GM10266 (cell line): ENCODE results near the gene SCLY.

Experiments used
- DNase-seq: peaks from one replicate; pipeline ENCODE4 v3.0.0; 2012; ENCODE audit errors: extremely low spot score
- CTCF ChIP-seq: IDR thresholded peaks from 2 replicates; pipeline ENCODE4 v1.5.1; 2012; ENCODE audit warnings: mild to moderate bottlenecking, low read depth; ENCODE audit not compliant: control insufficient read depth, insufficient read depth; ENCODE audit errors: missing control alignments

Gene SCLY

GRCh38 chr2:238022594-238023157 is 38.1 kb upstream of the SCLY start:
- no peak for TF ChIP-seq CTCF
- no peak for DNase-seq

DNA sequence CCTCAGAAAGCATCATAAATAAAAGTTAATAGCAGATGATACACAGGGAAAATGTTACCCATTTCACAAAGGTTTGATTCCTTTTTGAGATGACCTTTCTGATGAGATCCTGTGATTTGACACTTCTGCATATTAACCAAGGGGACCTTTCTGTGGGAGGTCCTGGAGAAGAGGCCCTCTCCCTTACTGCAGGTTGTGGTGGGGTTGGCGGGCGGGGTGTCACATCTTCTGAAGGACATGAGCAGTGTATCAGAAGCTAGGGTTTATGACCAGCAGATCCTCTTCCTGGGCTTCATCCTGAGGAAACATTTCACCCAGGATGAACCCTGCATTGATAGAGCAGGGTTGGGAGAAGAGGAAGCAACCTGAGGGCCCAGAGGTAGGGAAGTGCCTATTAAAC is 37.2 kb upstream of the SCLY start:
- DNase-seq, result no peak
- TF ChIP-seq CTCF, result no peak

DNA sequence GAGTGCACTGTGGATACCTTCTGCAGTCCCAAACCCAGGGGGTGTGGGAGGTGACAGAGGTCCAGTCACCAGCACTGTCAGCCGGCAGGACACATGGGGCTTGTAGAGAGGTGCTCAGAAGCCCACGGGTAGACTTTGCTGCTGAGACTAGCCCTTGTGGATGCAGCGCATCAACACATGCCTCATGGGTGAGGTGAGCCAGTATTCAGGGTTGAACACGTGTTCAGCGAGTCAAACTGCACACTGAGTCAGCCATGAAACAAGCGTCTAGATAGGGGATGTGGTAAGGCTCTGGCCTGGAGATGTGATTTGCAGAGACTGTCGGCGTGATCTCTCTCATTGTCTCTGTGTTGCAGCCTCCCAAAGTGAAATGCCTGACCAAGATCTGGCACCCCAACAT is 35.8 kb upstream of the SCLY start:
- no peak for DNase-seq
- no peak for TF ChIP-seq CTCF

DNA sequence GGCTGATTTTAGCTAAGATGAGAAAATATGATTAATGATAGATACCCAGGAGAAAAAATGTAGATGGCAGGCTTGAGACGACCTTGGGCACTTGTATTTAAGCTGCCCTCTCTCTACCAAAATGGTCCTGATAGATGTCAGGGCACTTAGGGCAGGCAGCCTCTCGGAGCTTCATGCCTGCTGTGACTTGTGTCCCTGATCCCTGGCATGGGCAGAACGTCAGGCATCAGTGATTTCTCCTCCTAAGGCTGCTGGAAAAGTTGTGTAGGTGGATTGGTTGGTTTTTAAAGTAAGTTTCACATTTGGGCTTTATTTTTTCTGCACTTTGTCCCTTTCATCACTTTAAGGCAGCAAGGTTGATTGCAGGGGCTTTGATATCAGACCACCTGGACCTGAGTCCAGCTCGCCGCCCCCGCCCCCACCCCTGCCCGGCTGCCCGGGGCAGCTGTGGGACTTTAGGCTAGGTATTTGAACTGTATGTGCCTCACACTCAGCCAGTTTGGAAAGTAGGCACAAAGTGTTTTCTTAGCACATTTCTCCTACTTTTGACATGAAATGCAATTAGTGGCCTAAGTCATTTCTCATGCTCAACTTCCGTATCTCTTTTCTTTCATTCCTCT is 35.0 kb upstream of the SCLY start:
- no peak for TF ChIP-seq CTCF
- no peak for DNase-seq

GRCh38 chr2:238027058-238027457 is 33.7 kb upstream of the SCLY start:
- TF ChIP-seq CTCF, result no peak
- DNase-seq, result no peak

- DNase-seq, result no peak
- no peak for TF ChIP-seq CTCF
Observed at GRCh38 chr2:238027591-238028415, 33.0 kb upstream of the SCLY start.

GRCh38 chr2:238029853-238030252 is 30.9 kb upstream of the SCLY start:
- DNase-seq, result no peak
- TF ChIP-seq CTCF, result no peak
